OCI-LY3 (cell line): Measurements from ENCODE around the gene XRCC4.

Experiments
- H2AFZ ChIP-seq: fragments of 200-600, 300-600 bp; shearing (Covaris generic); 2 replicates; pipeline ENCODE4 v1.6.0; 2014; ENCODE audit warnings: antibody characterized with exemption, low read depth, low read length
- H3K27ac ChIP-seq: fragments of 200-600, 300-600 bp; sonication (generic); 2 replicates; pipeline ENCODE4 v1.5.1; 2014; ENCODE audit warnings: mild to moderate bottlenecking, low read length, moderate library complexity, mixed read lengths
- H3K27me3 ChIP-seq: fragments of 200-600, 300-600 bp; sonication (generic); 2 replicates; pipeline ENCODE4 v1.6.1; 2014; ENCODE audit warnings: low read depth, low read length, mixed read lengths
- H3K36me3 ChIP-seq: fragments of 200-600, 300-600 bp; sonication (generic); replicated peaks from 2 replicates; pipeline ENCODE3; 2014; ENCODE audit warnings: low read depth, low read length, mixed read lengths
- H3K4me1 ChIP-seq: fragments of 300-600, 200-600 bp; sonication (generic); 2 replicates; pipeline ENCODE4 v1.6.1; 2014; ENCODE audit warnings: low read length, mixed read lengths
- H3K4me2 ChIP-seq: fragments of 200-600, 300-600 bp; sonication (generic); 2 replicates; pipeline ENCODE4 v1.6.1; 2014; ENCODE audit warnings: low read length, mixed read lengths
- H3K4me3 ChIP-seq: fragments of 300-600, 200-600 bp; sonication (generic); 2 replicates; pipeline ENCODE4 v1.5.1; 2014; ENCODE audit warnings: antibody characterized with exemption, mild to moderate bottlenecking, low read length, moderate library complexity
- H3K79me2 ChIP-seq: fragments of 300-600, 200-600 bp; shearing (Covaris generic); 2 replicates; pipeline ENCODE4 v1.6.1; 2014; ENCODE audit warnings: mild to moderate bottlenecking, low read length, mixed read lengths
- H3K9ac ChIP-seq: fragments of 300-600, 200-600 bp; shearing (Covaris generic); 2 replicates; pipeline ENCODE4 v1.6.0; 2014; ENCODE audit warnings: mild to moderate bottlenecking, low read length, moderate library complexity
- H3K9me3 ChIP-seq: fragments of 200-600, 300-600 bp; shearing (Covaris generic); 2 replicates; pipeline ENCODE4 v1.6.1; 2014; ENCODE audit warnings: low read length, mixed read lengths; ENCODE audit not compliant: insufficient read depth
- H4K20me1 ChIP-seq: fragments of 200-600, 300-600 bp; sonication (generic); 2 replicates; pipeline ENCODE4 v1.6.1; 2016; ENCODE audit warnings: low read length, mixed read lengths; ENCODE audit not compliant: insufficient read depth
- CTCF ChIP-seq: fragments of 200-600, 300-600 bp; sonication (generic); IDR thresholded peaks from 2 replicates; pipeline ENCODE4 v1.5.1; 2014; ENCODE audit warnings: antibody characterized with exemption, low read length, low read depth
- EZH2phosphoT487 ChIP-seq: fragments of 200-600 bp; shearing (Covaris generic); IDR thresholded peaks from 2 replicates; pipeline ENCODE4 v1.6.1; 2018; ENCODE audit warnings: antibody characterized with exemption, mixed run types, low read depth

The XRCC4 gene

DNA sequence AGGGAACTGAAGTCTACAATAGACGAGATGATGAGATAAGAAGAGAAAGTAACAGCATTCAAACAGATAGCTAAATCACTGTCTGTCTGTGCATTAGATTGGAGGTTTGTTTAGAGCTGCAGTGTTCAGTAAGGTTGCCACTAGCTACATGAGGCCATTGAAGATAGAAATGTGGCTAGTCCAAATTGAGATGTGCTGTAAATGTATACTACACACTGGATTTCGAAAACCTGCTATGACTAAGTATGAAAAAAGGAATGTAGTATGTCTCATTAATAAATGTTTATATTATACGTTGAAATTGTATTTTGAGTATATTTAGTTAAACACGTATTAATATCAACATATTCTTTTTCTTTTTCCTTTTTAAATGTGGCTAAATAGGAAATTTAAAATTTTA, 142.1 kb downstream of the XRCC4 start:
- peaks cover 3% of the 10 kb centered on the region; the same call in 1 of the 2 replicates for H3K4me1 ChIP-seq
- H3K36me3 ChIP-seq = no peaks in the 10 kb centered on the region
- no peaks in the 10 kb centered on the region for H3K79me2 ChIP-seq
- TF ChIP-seq EZH2phosphoT487 (no peak), CTCF (no peak)
- H2AFZ ChIP-seq = no peak overlapping the region
- H3K4me3 ChIP-seq = no peak overlapping the region
- H3K9me3 ChIP-seq = no peaks in the 10 kb centered on the region
- no peaks in the 10 kb centered on the region for H3K27me3 ChIP-seq
- H4K20me1 ChIP-seq = no peaks in the 10 kb centered on the region
- H3K27ac ChIP-seq = no peak overlapping the region
- no peak overlapping the region for H3K4me2 ChIP-seq
- no peak overlapping the region for H3K9ac ChIP-seq

- no peaks in the 10 kb centered on the region for H3K9me3 ChIP-seq
- no peaks in the 10 kb centered on the region for H3K79me2 ChIP-seq
- H4K20me1 ChIP-seq = no peaks in the 10 kb centered on the region
- no peaks in the 10 kb centered on the region for H3K36me3 ChIP-seq
- H3K4me1 ChIP-seq = peaks cover 3% of the 10 kb centered on the region; the same call in 1 of the 2 replicates
- no peaks in the 10 kb centered on the region for H3K27me3 ChIP-seq
- no peak overlapping the region for H3K9ac ChIP-seq
- no peak overlapping the region for H2AFZ ChIP-seq
- no peak overlapping the region for H3K27ac ChIP-seq
- H3K4me2 ChIP-seq = no peak overlapping the region
- TF ChIP-seq CTCF (no peak), EZH2phosphoT487 (no peak)
- H3K4me3 ChIP-seq = no peak overlapping the region
Measured at GRCh38 chr5:83220331-83220730, 143.0 kb downstream of the XRCC4 start.

DNA sequence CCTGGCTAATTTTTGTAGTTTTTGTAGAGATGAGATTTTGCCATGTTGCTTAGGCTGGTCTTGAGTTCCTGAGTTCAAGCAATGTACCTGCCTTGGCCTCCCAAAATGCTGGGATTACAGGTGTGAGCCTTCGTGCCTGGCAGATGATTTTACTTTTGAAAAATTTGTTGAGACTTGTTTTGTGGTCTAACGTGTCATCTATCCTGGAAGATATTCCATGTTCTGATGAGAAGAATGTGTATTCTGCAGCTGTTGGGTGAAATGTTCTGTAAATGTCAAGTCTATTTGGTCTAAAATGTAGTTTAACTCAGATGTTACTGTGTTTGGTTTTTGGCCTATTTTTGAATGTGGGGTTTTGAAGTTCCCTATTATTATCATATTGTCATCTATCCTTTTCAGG, 145.6 kb downstream of the XRCC4 start:
- H3K4me2 ChIP-seq = no peak overlapping the region

DNA sequence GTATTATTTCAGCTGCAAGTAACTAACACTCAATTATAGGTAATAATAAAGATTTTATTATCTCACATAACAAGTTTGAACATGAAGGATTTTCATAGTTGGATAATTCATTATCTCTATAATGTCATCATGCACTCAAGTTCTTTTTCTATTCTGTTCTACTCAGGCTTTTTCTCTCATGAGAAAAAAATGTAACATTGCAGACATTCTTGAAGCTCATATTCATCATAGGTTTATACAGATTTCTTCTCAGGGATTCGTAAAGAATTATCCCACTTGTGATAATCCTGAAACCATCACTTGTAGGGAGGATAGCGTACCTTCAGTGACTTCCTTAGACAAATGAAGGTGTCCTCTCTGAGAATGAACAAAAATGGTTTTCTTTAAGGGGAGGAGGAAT, 150.3 kb downstream of the XRCC4 start:
- Histone ChIP-seq H3K4me2 (no peak overlapping the region), H3K4me1 (no peaks in the 10 kb centered on the region), H4K20me1 (no peaks in the 10 kb centered on the region), H3K79me2 (no peaks in the 10 kb centered on the region), H2AFZ (no peak overlapping the region), H3K36me3 (no peaks in the 10 kb centered on the region), H3K27me3 (no peaks in the 10 kb centered on the region), H3K9ac (no peak overlapping the region), H3K4me3 (no peak overlapping the region), H3K9me3 (no peaks in the 10 kb centered on the region), H3K27ac (no peak overlapping the region)
- TF ChIP-seq EZH2phosphoT487 (no peak), CTCF (no peak)

More for the DNA sequence above, 145.6 kb downstream of the XRCC4 start:
- Histone ChIP-seq H2AFZ (no peak overlapping the region), H3K4me1 (peaks cover 3% of the 10 kb centered on the region; the same call in 1 of the 2 replicates), H3K4me3 (no peak overlapping the region), H3K9ac (no peak overlapping the region), H3K27me3 (no peaks in the 10 kb centered on the region), H3K27ac (no peak overlapping the region), H3K9me3 (no peaks in the 10 kb centered on the region), H3K36me3 (no peaks in the 10 kb centered on the region), H3K79me2 (no peaks in the 10 kb centered on the region), H4K20me1 (no peaks in the 10 kb centered on the region)
- TF ChIP-seq EZH2phosphoT487 (no peak), CTCF (no peak)
